Frontal cortex (tissue), 4 donors: Measurements from ENCODE around the gene PTPRT. TPM values are rescaled to one million over a fixed set of nuclear protein-coding genes. Genes with fewer than 3 reads are reported as not detected.

Experiments
- DNase-seq, 2 donors: peaks; one replicate each; pipeline ENCODE4 v3.0.0; 2012; ENCODE audit warnings: low spot score in 2 of 2
- FAIRE-seq: peaks from 2 replicates; lab custom pipeline; 2012; peaks lifted over from hg19 to GRCh38; lab: Jason Lieb, UNC
- total RNA-seq: library from RNA; depleted of rRNA; stranded (reverse); fragments of >200 nt; gene quantifications from one replicate; pipeline ENCODE4 v1.2.3, GENCODE V29; 2014
- donor health status: control.
- donor health status: control.
- donor health status: control.

PTPRT gene
- total RNA-seq, 1 donor from 2014 or later, result 26.9 TPM

DNA sequence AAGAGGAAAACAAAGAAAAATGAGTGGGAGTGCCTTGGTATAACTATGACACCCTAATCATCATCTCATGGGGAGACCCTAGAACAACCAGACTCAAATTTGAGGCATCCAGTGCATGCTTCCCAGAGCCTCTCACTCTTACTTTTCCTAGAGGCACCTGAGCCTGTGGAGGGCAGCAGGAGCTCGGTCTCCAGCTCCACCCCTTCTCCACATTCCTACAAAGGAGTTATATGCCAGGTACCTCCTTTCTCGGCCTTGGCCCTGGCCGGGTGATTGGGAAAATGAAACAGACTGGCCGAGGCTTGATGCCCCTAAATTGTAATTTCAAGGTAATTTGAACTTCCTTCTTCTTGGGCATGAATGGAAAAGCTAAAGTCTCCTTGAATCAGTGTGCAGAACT is 810.3 kb downstream of the PTPRT start:
- no peak for FAIRE-seq
- no peak for DNase-seq

DNA sequence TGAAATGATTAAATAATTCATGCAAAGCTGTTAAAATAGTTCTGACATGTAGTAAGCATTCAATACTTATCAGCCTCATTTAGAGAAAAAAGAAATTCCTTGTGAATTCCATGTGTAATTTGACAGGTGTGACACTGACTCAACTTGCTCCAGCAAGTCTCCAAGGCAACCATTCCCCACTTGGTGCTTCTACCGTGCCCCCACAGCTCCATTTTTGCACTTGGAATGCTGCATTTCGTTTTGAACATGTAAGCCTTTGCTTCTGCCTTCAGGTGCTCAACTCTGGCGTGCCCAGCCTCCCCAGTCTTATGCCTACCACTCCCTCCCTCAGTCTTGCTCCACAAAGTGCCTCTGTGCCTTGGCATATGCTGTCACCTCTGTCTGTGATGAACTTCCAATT is 810.9 kb downstream of the PTPRT start:
- FAIRE-seq (no peak), DNase-seq (no peak)

DNA sequence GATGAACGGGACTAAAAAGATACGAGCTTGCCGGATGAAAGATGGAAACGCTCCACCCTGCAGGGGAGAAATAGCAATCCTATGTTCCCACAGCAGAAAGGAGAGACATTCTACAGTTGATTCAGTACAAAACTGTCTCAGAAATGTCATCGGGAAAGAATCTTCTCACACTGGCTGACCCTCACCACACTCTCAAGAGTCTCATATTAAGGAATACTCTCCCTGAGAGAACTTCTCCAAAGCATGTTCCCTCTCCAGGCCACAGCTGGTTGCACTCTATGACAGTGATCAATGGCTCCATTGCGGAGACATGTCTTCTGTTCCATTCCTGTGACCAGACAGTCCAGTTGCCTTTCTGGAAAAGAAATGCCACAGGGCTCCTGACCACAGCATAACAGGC is 813.6 kb downstream of the PTPRT start:
- DNase-seq (no peak), FAIRE-seq (no peak)

DNA sequence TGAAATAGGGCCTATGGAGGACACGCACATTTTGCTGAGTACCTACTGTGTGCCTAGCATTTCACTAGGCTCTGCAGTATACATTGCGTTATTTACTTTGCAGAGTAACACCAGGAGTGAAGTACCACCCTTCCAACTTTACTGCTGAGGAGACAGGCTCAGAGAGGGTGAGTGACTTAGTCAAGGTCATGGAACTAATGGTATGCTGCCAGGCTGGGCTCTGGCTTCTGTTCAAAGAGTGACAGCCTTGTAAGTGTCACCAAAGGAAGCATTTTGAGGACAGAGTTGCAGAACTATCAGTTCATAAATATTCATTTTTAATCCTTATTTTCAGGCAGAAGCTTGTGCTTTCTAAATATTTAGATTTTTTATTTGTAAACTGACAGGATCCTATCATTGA is 816.7 kb downstream of the PTPRT start:
- FAIRE-seq (no peak), DNase-seq (no peak)

DNA sequence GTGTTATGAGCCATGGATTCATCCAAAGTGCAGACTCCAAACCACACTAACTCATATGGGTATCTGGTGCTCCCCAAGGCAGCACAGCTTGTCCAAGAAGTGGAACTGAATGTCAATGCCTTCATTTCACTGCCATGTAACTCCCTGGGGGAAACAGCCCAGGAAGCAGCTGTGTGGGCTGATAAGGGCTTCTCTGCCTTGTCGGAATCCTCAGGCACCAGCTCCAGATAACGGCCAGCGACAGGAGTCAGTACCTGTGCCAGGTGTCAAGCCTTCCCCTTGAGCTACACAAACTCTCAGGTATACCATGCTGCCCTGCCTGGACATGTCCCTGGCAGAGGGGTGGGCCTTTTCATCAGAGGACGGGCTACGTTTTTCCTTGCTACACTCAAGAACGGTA is 819.6 kb downstream of the PTPRT start:
- FAIRE-seq (no peak), DNase-seq (no peak)

DNA sequence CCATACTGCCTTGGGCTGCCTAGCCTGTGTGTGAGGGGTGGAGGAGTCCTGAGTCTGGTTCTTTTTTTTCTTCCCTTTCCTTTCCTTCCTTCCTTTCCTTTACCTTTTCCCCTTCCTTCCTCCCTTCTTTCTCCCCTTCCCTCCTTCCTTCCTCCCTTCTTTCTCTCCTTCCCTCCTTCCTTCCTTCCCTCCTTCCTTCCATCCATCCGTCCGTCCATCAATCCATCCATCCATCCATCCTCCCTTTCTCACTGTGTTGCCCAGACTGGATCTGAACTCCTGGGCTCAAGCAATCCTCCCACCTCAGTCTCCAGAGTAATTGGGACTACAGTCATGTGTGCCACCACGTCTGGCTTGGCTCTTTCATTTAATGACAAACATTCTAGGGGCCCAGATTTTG is 820.8 kb downstream of the PTPRT start:
- no peak for FAIRE-seq
- DNase-seq, result no peak

DNA sequence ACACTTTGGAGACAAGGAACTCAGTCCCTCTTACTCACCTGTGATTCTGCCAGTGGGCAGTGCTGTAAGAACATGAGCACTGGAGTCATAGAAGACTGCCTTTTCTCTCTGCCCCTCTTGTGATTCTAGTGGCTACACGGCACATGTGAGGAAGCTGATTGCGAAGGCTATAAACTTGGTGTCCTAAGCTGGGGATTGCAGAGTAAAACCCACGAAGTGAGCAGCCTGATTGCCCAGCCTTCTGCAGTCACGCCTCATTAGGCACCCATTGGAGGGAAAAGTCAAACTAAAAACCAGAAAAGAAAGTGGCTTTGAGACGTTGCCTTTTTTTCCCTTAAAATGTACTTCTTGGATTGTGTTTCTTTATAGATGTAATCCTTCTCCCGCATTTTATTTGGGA is 823.1 kb downstream of the PTPRT start:
- no peak for FAIRE-seq

DNA sequence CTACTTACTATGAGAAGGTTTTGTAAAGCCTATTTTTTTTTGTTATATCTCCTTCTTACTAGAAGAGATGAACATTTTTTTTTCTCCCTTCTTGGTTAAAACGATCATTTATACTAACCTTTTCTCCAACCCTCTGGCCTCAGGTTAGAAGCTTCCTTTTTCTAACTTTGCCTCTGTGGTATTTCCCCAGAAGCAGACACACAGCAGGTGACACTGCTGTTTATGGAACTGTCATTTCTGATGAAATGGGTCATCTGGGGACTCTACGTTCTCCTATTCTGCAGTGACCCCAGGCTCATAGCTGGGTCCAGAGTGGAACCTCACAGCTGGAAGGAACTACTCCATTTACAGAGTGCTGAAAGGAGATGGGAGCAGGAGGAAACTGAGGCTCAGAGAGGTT is 825.3 kb downstream of the PTPRT start:
- FAIRE-seq, result no peak

More for the DNA sequence above, 823.1 kb downstream of the PTPRT start:
- DNase-seq, result no peak

DNA sequence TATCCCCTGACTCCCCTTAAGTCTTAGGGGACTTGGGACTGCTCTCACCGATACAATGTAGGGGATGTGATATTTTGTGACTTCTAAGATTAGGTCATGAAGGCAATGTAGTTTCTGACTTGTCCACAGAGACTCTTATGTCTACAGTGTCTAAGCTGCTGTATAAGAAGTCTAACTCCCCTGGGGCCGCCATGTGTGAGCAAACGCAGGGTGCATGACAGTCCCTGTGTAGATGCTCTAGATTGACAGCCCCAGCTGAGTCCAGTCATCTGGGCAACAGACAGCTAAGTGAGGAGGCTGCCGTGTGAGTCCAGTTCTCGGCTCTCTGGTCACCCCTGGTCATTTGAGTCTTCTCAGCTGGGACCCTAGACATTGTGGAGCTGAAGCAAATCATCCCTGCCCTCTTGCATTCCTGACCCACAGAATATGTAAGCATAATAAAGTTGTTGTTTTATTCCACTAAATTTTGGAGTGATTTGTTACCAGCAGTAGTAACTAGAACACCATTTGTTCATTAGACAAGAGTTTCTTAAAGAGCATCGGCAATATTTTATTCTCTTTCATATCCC is 828.2 kb downstream of the PTPRT start:
- no peak for FAIRE-seq

More for the DNA sequence above, 825.3 kb downstream of the PTPRT start:
- no peak for DNase-seq

DNA sequence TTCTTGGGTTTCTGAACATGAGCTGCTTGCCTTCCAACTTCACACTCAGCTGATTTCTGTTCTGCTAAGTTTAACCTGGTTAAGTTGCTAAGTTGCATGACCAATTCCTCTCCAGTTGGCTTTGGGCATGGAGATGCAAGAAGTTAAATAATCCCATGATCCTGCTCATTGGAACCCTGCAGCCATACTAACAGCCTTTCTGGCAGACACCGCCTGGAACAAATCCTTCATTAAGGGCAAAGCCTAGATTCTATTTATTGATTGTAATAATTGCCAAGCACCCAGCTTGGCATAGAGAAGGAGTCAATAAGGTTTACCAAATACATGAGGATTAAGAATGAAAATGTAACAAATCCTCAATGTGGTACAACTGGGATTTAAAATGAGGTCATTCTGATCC is 829.1 kb downstream of the PTPRT start:
- DNase-seq (no peak), FAIRE-seq (no peak)

More for the DNA sequence above, 828.2 kb downstream of the PTPRT start:
- no peak for DNase-seq

DNA sequence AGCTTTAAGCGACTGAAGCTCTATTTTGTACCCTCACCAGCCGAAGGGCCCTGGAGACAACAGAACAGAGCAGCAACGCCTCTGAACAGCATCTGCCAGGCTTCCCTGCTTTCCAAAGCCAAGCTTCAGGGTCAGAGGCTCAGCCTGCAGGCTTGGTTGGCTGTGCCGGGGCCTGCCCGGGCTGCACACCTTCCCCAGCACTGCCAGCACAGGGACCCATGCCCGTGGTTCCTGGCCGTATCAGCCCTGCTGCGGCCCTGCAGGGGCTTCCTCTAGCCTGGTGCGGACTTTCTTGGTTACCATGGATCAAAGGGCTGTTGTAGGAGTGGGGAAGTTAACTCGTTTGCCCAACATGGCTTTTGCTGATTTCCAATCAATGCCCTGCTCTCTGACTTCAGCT is 830.1 kb downstream of the PTPRT start:
- no peak for FAIRE-seq
- no peak for DNase-seq

DNA sequence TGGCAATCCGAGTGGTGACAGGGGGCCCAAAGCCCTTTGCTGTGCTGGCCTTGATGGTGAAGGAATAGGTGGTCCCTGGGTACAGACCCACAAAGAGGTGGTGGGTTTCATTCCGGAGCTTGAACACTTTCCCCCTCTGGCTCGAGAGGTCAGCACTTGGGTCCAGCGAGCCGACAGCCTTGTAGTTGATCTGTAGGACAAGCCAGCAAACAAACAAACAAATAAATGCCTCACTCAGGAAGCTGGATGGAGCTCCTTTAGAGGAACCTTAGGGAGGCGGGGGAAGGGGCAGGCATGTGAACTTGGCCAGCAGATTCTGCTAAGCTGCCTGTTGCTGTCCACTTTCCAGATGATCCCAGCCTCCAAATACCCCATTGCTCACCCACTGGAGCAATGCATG is 837.6 kb downstream of the PTPRT start:
- no peak for DNase-seq
- FAIRE-seq, result no peak

DNA sequence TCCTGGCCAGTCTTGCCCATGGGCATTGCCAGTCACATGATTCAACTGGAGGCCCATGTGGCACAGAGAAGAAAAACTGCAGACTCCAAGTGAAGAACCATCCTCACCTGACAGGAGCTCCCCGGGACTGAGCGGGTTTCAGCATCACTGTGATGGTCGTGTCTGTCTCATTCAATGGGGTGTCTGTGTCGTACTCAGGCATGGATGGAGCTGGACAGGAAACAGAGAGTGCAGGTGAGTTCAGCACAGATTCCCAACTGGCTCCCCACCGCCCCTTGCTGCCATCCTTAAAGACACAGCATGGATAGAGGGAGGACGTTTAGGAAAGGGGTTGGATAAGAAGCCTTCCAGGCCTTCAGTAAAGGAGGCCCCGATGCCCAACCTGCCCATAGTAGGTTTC is 839.2 kb downstream of the PTPRT start:
- FAIRE-seq, result no peak

DNA sequence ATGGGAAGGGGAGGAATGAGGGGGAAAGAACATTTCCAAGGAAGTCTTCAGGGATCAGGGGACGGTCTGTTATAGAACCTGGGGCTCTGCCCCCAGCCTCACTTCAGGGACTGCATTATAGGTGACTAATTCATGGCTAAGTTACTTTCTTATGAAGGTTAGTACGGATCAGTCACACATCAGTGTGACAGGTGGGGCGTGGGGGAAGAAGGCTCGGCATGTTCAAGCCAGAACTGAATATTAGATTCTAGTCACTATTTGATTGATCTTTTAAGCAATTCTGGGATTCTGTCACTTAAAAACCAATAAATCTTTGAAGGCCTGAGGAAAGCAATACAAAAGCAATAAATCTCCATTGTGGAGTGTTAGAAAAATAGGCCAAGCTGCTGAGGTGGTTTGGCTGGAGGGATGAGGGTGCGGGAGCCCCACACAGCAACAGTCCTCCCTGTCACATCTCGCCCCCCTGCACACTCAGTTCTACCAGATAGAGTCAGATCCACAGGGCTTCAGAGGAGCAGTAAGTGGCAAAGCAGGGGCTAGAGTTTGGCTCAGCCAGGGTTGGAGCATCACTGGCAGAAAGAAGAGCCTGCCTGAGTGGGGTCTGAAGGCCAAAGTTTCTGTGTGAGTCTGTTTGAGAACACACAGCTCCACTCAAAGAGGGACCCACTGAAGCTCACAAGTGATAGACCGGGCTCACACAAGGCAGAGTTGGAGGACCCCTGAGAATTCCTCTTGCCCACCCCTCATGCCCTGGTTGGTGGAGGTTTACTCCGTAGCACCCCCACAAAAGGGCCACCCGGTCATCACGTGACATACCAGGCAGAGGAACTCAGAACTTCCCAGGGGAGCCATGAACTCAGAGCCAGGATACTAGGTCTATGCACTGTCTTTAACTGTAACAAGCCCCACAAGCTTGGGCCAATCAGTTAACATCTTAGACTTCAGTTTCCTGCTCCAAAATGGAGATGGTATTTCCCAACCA is 843.2 kb downstream of the PTPRT start:
- DNase-seq, result no peak
- no peak for FAIRE-seq

More for the DNA sequence above, 839.2 kb downstream of the PTPRT start:
- no peak for DNase-seq

DNA sequence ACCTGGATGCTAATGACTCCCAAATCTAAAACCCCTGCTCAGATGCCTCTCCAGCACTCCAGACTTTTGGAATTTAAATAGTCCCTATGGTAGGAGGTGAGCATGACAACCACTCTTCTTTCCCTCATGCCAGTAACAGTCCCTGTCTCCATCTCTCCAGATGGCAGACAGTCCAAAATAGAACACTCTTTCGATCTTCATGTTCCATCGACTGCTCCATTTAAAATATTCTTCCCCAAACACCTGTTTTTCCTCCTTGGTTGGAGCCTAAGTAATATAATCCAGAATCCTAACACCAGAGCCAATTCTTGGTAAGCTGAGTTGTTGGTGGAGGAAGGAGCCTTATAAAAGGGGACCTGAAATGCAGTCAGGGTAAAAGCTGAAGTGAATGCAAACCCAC is 848.1 kb downstream of the PTPRT start:
- FAIRE-seq, result no peak
- DNase-seq, result no peak

DNA sequence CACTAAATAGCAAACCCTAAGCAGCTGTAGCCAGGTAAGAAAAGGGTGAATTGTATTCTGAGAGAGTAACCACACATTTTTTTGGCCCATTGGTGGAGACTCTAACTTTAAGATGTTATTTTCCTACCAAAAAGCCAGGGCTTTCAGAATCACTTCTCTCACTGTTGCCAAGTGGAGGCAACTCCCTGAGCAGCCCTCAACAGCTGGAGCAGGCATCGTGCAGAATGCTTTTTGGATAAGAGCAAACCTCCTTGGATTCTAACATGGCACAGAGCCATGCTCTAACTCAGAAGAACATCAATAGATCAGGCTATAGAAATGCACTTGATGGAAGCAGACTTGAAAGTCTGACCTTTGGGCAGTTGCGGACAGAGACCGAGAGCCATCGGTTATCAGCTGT is 849.3 kb downstream of the PTPRT start:
- DNase-seq (no peak), FAIRE-seq (no peak)

DNA sequence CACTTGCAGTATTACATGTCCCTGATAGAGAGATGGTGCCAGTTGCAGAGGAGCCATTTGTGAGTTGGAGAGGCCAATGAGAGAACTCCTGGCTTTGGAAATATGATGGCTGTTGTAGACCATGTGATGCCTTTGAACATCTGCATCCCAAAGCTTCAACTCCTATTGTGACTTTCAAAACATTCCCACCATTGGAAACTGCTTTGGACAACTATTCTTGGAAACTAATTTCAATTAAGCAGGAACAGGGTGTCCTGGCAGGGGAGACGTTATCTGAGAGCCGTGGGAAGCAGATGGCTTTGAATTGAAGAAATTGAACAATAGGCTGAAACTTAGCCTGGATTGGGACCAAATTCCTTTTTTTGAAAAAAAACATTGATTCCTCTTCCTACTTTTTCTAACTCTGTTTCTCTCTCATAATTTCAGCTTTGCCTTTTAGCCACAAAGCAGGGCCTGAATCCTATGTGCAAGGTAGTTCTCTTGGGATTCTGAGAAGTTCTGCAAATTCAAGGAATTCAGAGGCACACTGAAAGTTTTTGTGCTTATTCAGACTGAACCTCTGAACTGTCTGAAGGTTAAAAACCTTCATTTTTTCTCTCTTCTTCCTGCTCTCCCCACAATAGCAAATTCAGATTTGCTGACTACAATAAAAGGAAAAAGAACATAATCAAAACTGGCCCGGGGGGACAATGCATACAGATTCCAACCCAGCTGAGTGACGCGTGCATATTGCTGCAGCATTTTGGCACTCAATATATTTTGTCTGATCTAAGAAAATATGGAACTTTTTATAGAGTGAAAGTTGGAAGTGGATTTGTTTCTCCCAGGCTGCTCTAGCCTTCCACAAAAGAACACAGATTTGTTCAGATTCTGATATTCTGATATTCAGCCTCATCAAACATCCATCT is 851.2 kb downstream of the PTPRT start:
- DNase-seq (no peak), FAIRE-seq (no peak)

DNA sequence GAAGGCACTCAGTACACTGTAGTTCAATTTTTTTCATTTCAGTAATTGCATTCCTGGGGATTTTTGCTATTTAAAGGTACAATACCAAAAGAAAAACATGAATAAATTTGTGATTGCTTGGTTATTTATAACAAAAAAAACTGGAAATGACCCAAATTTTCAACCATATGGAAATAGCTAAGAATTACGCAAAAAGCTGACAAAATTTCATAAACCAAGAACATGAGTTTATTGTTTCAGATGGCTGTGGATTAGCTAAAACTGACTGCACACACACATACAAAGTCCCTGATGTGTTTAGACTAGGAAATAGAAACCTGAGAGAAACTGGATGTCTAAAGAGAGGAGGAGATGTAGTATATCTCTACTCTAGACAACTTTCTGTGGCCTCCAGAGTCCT is 853.1 kb downstream of the PTPRT start:
- FAIRE-seq, result no peak
- no peak for DNase-seq

DNA sequence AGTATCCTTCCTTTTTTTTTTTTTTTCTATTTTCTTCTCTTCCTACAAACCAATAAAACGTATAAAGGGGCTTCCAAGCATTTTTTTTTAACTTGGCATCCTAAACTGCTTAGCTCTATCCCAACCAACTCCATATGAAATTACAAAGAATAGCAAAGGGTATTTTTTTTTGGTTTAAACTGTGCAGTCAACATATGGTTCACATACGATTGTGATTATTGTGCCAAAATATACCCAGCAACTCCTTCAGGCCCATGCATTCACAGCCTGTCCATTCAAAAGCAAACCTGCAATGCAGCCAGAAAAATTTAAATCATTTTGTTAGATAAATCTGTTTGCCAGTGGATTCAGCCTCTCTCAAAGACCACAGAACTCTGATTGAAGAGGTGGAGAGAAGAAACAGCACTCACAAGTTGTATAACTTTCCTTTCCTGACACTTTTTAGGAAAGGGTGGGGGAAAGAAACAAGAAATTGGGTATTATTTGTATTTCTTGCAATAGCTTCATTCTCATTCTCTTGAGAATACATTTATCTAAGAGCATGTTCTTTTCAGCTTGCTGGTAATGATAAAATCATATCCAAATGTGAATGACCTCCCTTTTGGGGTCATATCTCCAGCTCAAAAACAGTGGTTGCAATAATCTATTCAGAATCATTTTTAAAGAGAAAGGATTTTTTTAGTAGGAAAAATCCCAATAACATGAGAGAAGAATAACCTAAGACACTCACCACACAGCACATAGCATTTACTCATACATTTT is 870.3 kb downstream of the PTPRT start:
- no peak for FAIRE-seq

DNA sequence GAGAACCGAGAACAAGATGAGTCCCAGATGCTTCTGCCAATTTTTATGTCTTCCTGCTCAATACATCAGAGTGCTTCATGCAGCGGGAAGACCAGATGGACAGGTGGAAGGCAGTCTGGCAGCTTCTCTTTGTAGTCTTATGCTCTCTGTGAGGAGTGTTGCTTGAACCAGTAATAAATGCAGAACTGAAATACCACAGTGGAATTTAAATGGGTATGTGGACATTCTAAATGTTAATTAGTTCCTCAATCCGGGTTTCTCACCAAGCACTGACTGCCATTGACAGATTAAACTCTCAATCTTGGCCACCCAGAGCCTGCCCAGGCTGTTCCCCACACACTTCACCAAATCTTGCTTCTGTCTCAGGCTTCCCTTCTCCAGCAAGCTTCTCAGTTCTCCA is 876.0 kb downstream of the PTPRT start:
- DNase-seq, result no peak

More for the DNA sequence above, 870.3 kb downstream of the PTPRT start:
- no peak for DNase-seq

More for the DNA sequence above, 876.0 kb downstream of the PTPRT start:
- no peak for FAIRE-seq
